ENCODE results near the gene IZUMO1.

- TF ChIP-seq HDAC2 (IDR thresholded peaks at IDR 0.05) (no peak), JUNB (IDR thresholded peaks at IDR 0.05) (no peak), CTCF (IDR thresholded peaks at IDR 0.05) (no peak), MYC (IDR thresholded peaks at IDR 0.05; ENCODE audit: borderline replicate concordance, low read length) (no peak), ZSCAN20 (CRISPR knock-in tag; IDR thresholded peaks at IDR 0.05) (no peak), USF2 (IDR thresholded peaks at IDR 0.05) (no peak), JUN (IDR thresholded peaks at IDR 0.05) (no peak)
These were observed 15.3 kb downstream of the IZUMO1 start for GRCh38 chr19:48731452-48731851.
